SK-N-SH (cell line): ENCODE data around the gene ASAP3. TPM values are rescaled to one million over a fixed set of nuclear protein-coding genes. Genes with fewer than 3 reads are reported as not detected.

Experiments
- CTCF ChIA-PET: fragments of 300-600, 350-600 bp; formaldehyde crosslinking; extraction: SDS; loops from one replicate; lab custom pipeline; 2021; lab: Yijun Ruan, JAX
- POLR2A ChIA-PET: fragments of 350-600 bp; sonication (Branson Sonifier 250); formaldehyde crosslinking; extraction: SDS; loops from one replicate; lab custom pipeline; 2020; ENCODE audit warnings: antibody characterized with exemption, inconsistent platforms; lab: Yijun Ruan, JAX
- DNase-seq: peaks from one replicate; pipeline ENCODE4 v3.0.0; 2012
- H2AFZ ChIP-seq: fragments of 200-600 bp; sonication (generic); 2 replicates; pipeline ENCODE4 v1.8.1; 2016; ENCODE audit warnings: antibody characterized with exemption, mild to moderate bottlenecking, low read depth
- H3F3A ChIP-seq: fragments of 200-600 bp; sonication (generic); replicated peaks from 2 replicates; pipeline ENCODE3; 2016; ENCODE audit warnings: antibody characterized with exemption, mild to moderate bottlenecking; ENCODE audit not compliant: insufficient read depth
- H3K27ac ChIP-seq, 2 experiments: fragments of 200-500 bp in 1 of 2; fragments of 200-600 bp in 1 of 2; sonication (Bioruptor generic) in 1 of 2; sonication (generic), shearing (Covaris generic) in 1 of 2; 2 replicates each; pipeline versions ENCODE4 v1.5.1 to v1.6.1; 2014 to 2016; ENCODE audit warnings: low read depth in 2 of 2, inconsistent platforms in 1 of 2, low read length in 1 of 2, mild to moderate bottlenecking in 1 of 2, mixed read lengths in 1 of 2
- H3K27me3 ChIP-seq: fragments of 200-600 bp; sonication (generic), shearing (Covaris generic); 2 replicates; pipeline ENCODE4 v1.6.1; 2016; ENCODE audit warnings: mixed run types; ENCODE audit not compliant: insufficient read depth
- H3K36me3 ChIP-seq, 2 experiments: fragments of 200-500 bp in 1 of 2; fragments of 200-600 bp in 1 of 2; sonication (Bioruptor generic) in 1 of 2; sonication (generic) in 1 of 2; replicated peaks in 1 of 2; 2 replicates each; pipeline versions ENCODE3 to v1.5.1; 2014 to 2016; ENCODE audit warnings: low read length in 1 of 2, mild to moderate bottlenecking in 1 of 2; ENCODE audit not compliant: insufficient read depth in 2 of 2, control insufficient read depth in 1 of 2
- H3K4me1 ChIP-seq, 2 experiments: fragments of 200-500 bp in 1 of 2; fragments of 200-600 bp in 1 of 2; sonication (Bioruptor generic) in 1 of 2; sonication (generic), shearing (Covaris generic) in 1 of 2; 2 replicates each; pipeline versions ENCODE4 v1.5.1 to v1.6.1; 2014 to 2016; ENCODE audit warnings: low read depth in 1 of 2, low read length in 1 of 2, mixed run types in 1 of 2; ENCODE audit not compliant: insufficient read depth in 2 of 2, control insufficient read depth in 1 of 2
- H3K4me2 ChIP-seq: fragments of 200-600 bp; sonication (generic), shearing (Covaris generic); 2 replicates; pipeline ENCODE4 v1.6.1; 2017; ENCODE audit warnings: mixed run types
- H3K4me3 ChIP-seq, 2 experiments: fragments of 200-500 bp in 1 of 2; fragments of 200-600 bp in 1 of 2; sonication (Bioruptor generic) in 1 of 2; sonication (generic), shearing (Covaris generic) in 1 of 2; 2 replicates each; pipeline versions ENCODE4 v1.5.1 to v1.8.1; 2014 to 2016; ENCODE audit warnings: low read depth in 2 of 2, inconsistent platforms in 1 of 2, low read length in 1 of 2, mild to moderate bottlenecking in 1 of 2, mixed read lengths in 1 of 2, moderate library complexity in 1 of 2
- H3K79me2 ChIP-seq: fragments of 200-600 bp; sonication (generic); 2 replicates; pipeline ENCODE4 v1.8.1; 2017; ENCODE audit warnings: mild to moderate bottlenecking; ENCODE audit not compliant: insufficient read depth
- H3K9ac ChIP-seq: fragments of 200-600 bp; sonication (generic); 2 replicates; pipeline ENCODE4 v1.6.1; 2017; ENCODE audit warnings: mixed run types
- H3K9me2 ChIP-seq: fragments of 200-600 bp; sonication (generic); 2 replicates; pipeline ENCODE4 v1.6.1; 2017; ENCODE audit warnings: mixed run types
- H3K9me3 ChIP-seq: fragments of 200-600 bp; sonication (generic); 2 replicates; pipeline ENCODE4 v1.6.1; 2017; ENCODE audit warnings: mixed run types, mild to moderate bottlenecking, moderate library complexity
- H4K20me1 ChIP-seq: fragments of 200-600 bp; sonication (generic); 2 replicates; pipeline ENCODE4 v1.6.1; 2017; ENCODE audit warnings: mild to moderate bottlenecking, mixed run types; ENCODE audit not compliant: insufficient read depth
- CHD2 ChIP-seq: fragments of 150-350 bp; IDR thresholded peaks from 2 replicates; pipeline ENCODE4 v1.6.1; 2018; ENCODE audit warnings: low read length; ENCODE audit not compliant: partially characterized antibody
- EP300 ChIP-seq, 2 experiments: IDR thresholded peaks; 2 replicates each; pipeline versions ENCODE4 v1.4.0 to v1.6.1; 2012; ENCODE audit warnings: borderline replicate concordance in 1 of 2, low read depth in 1 of 2, low read length in 1 of 2
- EZH2phosphoT487 ChIP-seq: fragments of 200-600 bp; sonication (generic); IDR thresholded peaks from 2 replicates; pipeline ENCODE4 v1.6.1; 2017; ENCODE audit warnings: low read depth, mixed run types, mild to moderate bottlenecking, antibody characterized with exemption, moderate library complexity, borderline replicate concordance
- FOXJ3 ChIP-seq: sonication (generic); formaldehyde crosslinking; IDR thresholded peaks from 2 replicates; pipeline ENCODE4 v1.5.1; 2020; ENCODE audit warnings: mild to moderate bottlenecking, missing genetic modification reagents
- FOXM1 ChIP-seq: IDR thresholded peaks from 2 replicates; pipeline ENCODE4 v1.4.0; 2012; ENCODE audit warnings: low read depth, mild to moderate bottlenecking
- IRF3 ChIP-seq: fragments of 150-350 bp; IDR thresholded peaks from 2 replicates; pipeline ENCODE4 v1.6.1; 2016; ENCODE audit warnings: mild to moderate bottlenecking, low read depth, low read length
- JUND ChIP-seq: IDR thresholded peaks from 2 replicates; pipeline ENCODE4 v1.4.0; 2012
- MXI1 ChIP-seq: IDR thresholded peaks from 2 replicates; pipeline ENCODE4 v1.6.1; 2012; ENCODE audit warnings: mild to moderate bottlenecking, low read depth, low read length, improper control_type of control experiment
- PBX3 ChIP-seq: IDR thresholded peaks from 2 replicates; pipeline ENCODE4; 2012
- POLR2AphosphoS5 ChIP-seq: IDR thresholded peaks from 2 replicates; pipeline ENCODE4 v1.6.1; 2012; ENCODE audit warnings: low read depth, low read length
- RAD21 ChIP-seq: IDR thresholded peaks from 2 replicates; pipeline ENCODE4 v1.6.1; 2012; ENCODE audit warnings: mild to moderate bottlenecking, low read length
- RCOR1 ChIP-seq: fragments of 150-350 bp; IDR thresholded peaks from 2 replicates; pipeline ENCODE4 v1.6.1; 2017; ENCODE audit warnings: antibody characterized with exemption, low read length
- SMC3 ChIP-seq: IDR thresholded peaks from 2 replicates; pipeline ENCODE4 v1.6.1; 2012; ENCODE audit warnings: low read depth, low read length, improper control_type of control experiment
- TCF12 ChIP-seq: IDR thresholded peaks from 2 replicates; pipeline ENCODE4 v1.4.0; 2012
- USF1 ChIP-seq: IDR thresholded peaks from 2 replicates; pipeline ENCODE4 v1.4.0; 2012; ENCODE audit warnings: low read depth, borderline replicate concordance
- YY1 ChIP-seq: IDR thresholded peaks from 2 replicates; pipeline ENCODE4 v1.4.0; 2012; ENCODE audit warnings: low read depth, mild to moderate bottlenecking
- ZBTB33 ChIP-seq: IDR thresholded peaks from 2 replicates; pipeline ENCODE4 v1.4.0; 2012; ENCODE audit warnings: low read depth, borderline replicate concordance
- WGBS: methylation state at CpG from one replicate; pipeline ENCODE4 v1.1.6; 2017; ENCODE audit warnings: low lambda C conversion rate; 5-methylcytosine and 5-hydroxymethylcytosine counted together
- polyA plus RNA-seq, 3 experiments: library from polyadenylated mRNA; depleted of rRNA; stranded (reverse); fragments of >200 nt; gene quantifications; 2 replicates each; pipeline ENCODE4 v1.2.3, GENCODE V29; 2012

The ASAP3 gene
- polyA plus RNA-seq, 1 of the 3 experiments (the other 2 are of a cell fraction), result 19.6 TPM

DNA sequence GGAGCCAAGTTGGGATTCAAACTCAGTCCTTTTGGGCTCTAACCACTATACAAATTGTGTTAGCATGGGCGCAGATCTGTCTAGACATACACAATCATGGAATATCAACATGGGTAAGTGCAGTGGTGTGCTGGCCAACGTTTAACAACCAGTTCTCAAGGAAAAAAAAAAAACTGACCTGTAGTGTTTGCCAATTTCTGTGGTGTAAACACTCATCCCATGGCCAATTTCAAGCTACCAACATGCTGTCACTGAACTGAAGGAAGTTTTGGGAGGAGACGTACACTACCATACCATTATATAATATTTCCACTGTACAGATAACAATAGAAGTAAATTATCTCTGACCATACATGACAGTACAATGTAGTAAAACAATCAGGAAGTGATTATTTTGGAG lies 62.6 kb downstream of the ASAP3 start:
- H3K4me3 ChIP-seq, result no peak overlapping the region
- CTCF ChIA-PET, result interaction anchor here (0.7 to 5.6 kb wide), 5 partner anchors 15 to 270 kb away, joined by 3 to 42 read pairs (median 3); partner anchors contain the start of genes ASAP3 and RPL11

DNA sequence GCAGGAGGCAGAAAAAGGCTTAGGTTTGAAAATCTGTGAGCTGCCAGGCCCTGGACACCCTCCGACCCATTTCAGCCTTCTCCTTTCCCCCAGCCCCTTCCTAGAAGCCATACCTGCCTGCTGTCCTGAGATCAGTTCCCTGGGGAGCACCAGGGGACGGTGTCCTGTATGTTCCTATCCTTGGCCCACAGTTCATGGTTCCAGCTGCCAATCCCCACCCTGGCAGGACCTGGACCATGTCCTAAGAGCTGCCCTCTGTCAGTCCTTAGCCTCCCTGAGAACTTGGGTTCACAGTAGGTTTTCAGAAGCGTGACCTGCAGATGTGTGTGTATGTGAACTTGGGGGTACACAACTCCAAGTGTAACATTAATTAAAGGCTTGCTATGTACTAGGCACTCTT lies 63.2 kb downstream of the ASAP3 start:
- Histone ChIP-seq H4K20me1 (no peaks in the 10 kb centered on the region), H3K4me3 (no peak overlapping the region), H3K9ac (no peak overlapping the region), H3K27ac (no peak overlapping the region), H3K4me2 (no peak overlapping the region), H3K79me2 (no peaks in the 10 kb centered on the region), H2AFZ (no peak overlapping the region), H3K9me2 (no peaks in the 10 kb centered on the region), H3K36me3 (no peaks in the 10 kb centered on the region), H3K4me1 (peaks cover 0 to 33% of the 10 kb centered on the region in 2 experiments; a peak in 1 of 4 replicates)
- WGBS, result 96% methylated on average over 3 of the region's 3 CpGs
- ChIA-PET CTCF (interaction anchor here (0.9 to 5.6 kb wide), 2 partner anchors 16 to 63 kb away, joined by 3 to 42 read pairs; partner anchors contain the start of gene ASAP3), POLR2A (no interaction called here)
- TF ChIP-seq POLR2AphosphoS5, result no peak
- TF ChIP-seq JUND, result no peak
- TF ChIP-seq EZH2phosphoT487, result no peak
- TF ChIP-seq TCF12, result no peak
- no peak for TF ChIP-seq MXI1
- no peak for TF ChIP-seq EP300 (IDR thresholded peaks at IDR 0.05; ENCODE audit: borderline replicate concordance in 1 of 2, low read depth in 1 of 2, low read length in 1 of 2)
- no peak for TF ChIP-seq IRF3
- TF ChIP-seq ZBTB33, result no peak
- no peak for TF ChIP-seq YY1
- no peak for TF ChIP-seq FOXM1
- no peak for TF ChIP-seq RAD21
- no peak for TF ChIP-seq USF1
- no peak for TF ChIP-seq CHD2
- no peak for TF ChIP-seq RCOR1
- TF ChIP-seq FOXJ3 (CRISPR knock-in tag), result no peak
- no peak for TF ChIP-seq SMC3
- TF ChIP-seq PBX3, result no peak
- TF ChIP-seq, all 33 proteins: peak for 0
- no peaks in the 10 kb centered on the region for H3F3A ChIP-seq
- DNase-seq, result no peak
- no peaks in the 10 kb centered on the region for H3K27me3 ChIP-seq
- H3K9me3 ChIP-seq, result no peaks in the 10 kb centered on the region

More for the DNA sequence above, 62.6 kb downstream of the ASAP3 start:
- DNase-seq, result no peak
- H3K27me3 ChIP-seq, result no peaks in the 10 kb centered on the region
- no peak overlapping the region for H2AFZ ChIP-seq
- WGBS, result 81% methylated on average over 3 of the region's 3 CpGs
- H4K20me1 ChIP-seq, result no peaks in the 10 kb centered on the region
- POLR2A ChIA-PET, result no interaction called here
- no peak overlapping the region for H3K9ac ChIP-seq
- H3K9me2 ChIP-seq, result no peaks in the 10 kb centered on the region
- no peak overlapping the region for H3K4me2 ChIP-seq
- no peak for TF ChIP-seq YY1
- H3K36me3 ChIP-seq, result peaks cover 0 to under 1% of the 10 kb centered on the region in 2 experiments
- H3K27ac ChIP-seq, result no peak overlapping the region
- H3K79me2 ChIP-seq, result no peaks in the 10 kb centered on the region
- H3K9me3 ChIP-seq, result no peaks in the 10 kb centered on the region
- no peaks in the 10 kb centered on the region for H3F3A ChIP-seq
- peaks cover 0 to 33% of the 10 kb centered on the region in 2 experiments; a peak in 1 of 4 replicates for H3K4me1 ChIP-seq
